ENCODE data around the gene IGLL1. TPM values are rescaled to one million over a fixed set of nuclear protein-coding genes. Genes with fewer than 3 reads are reported as not detected.

Gene IGLL1
- total and polyA plus RNA-seq, 8 donors = 0.26 TPM; not detected in 7

- no peaks in the 10 kb centered on the region for H3K27me3 ChIP-seq
- H3K4me1 ChIP-seq = no peaks in the 10 kb centered on the region
- ATAC-seq = no peak
- no peak for FAIRE-seq
- H3K27ac ChIP-seq = no peak overlapping the region
- H3K36me3 ChIP-seq = no peaks in the 10 kb centered on the region
- no peak for TF ChIP-seq CTCF (IDR thresholded peaks at IDR 0.05)
- no peaks in the 10 kb centered on the region for H3K9me3 ChIP-seq
- no peak overlapping the region for H3K4me3 ChIP-seq
- intact Hi-C loops (cut with DNase I) = loop anchor here in 1 of 3 donors (10.0 kb wide), 2 partner anchors 65 to 125 kb away; no protein-coding TSS in a partner anchor
- peak in 2 of 6 donors; percentile 34 to 39 for DNase-seq
- WGBS, 2 donors = 66 to 70% methylated on average over 12 of the region's 12 CpGs
Measured at GRCh38 chr22:23529166-23530103, 50.7 kb downstream of the IGLL1 start.

- no peak overlapping the region for H3K4me3 ChIP-seq
Measured at GRCh38 chr22:23527971-23528740, 51.9 kb downstream of the IGLL1 start.

GRCh38 chr22:23526596-23527316 lies 53.3 kb downstream of the IGLL1 start:
- peak overlapping the region in 2 of 4 donors; percentile 28 to 33 for H3K27ac ChIP-seq
- ATAC-seq = no peak

More at GRCh38 chr22:23527971-23528740, 51.9 kb downstream of the IGLL1 start:
- Histone ChIP-seq H3K27me3 (no peaks in the 10 kb centered on the region), H3K36me3 (no peaks in the 10 kb centered on the region), H3K27ac (no peak overlapping the region), H3K9me3 (no peaks in the 10 kb centered on the region), H3K4me1 (no peaks in the 10 kb centered on the region)
- WGBS, 2 donors = 73 to 85% methylated on average over 19 of the region's 19 CpGs
- DNase-seq (peak in 2 of 6 donors; percentile 9 to 27), ATAC-seq (no peak), FAIRE-seq (no peak)
- intact Hi-C loops (cut with DNase I) = no loop called here
- no peak for TF ChIP-seq CTCF (IDR thresholded peaks at IDR 0.05)

GRCh38 chr22:23525510-23525909 lies 54.6 kb downstream of the IGLL1 start:
- no peak for ATAC-seq
- DNase-seq = peak in 1 of 6 donors; percentile 32
- no peak for TF ChIP-seq CTCF (IDR thresholded peaks at IDR 0.05)
- Histone ChIP-seq H3K4me1 (no peaks in the 10 kb centered on the region), H3K4me3 (no peak overlapping the region), H3K27ac (no peak overlapping the region), H3K9me3 (no peaks in the 10 kb centered on the region), H3K36me3 (no peaks in the 10 kb centered on the region), H3K27me3 (no peaks in the 10 kb centered on the region)
- intact Hi-C loops (cut with DNase I) = no loop called here
- FAIRE-seq = no peak
- WGBS, 2 donors = 75 to 85% methylated on average over 11 of the region's 11 CpGs

More at GRCh38 chr22:23526596-23527316, 53.3 kb downstream of the IGLL1 start:
- no peak for TF ChIP-seq CTCF (IDR thresholded peaks at IDR 0.05)
- no peaks in the 10 kb centered on the region for H3K4me1 ChIP-seq
- H3K36me3 ChIP-seq = no peaks in the 10 kb centered on the region
- FAIRE-seq = no peak
- WGBS, 2 donors = 74 to 79% methylated on average over 17 of the region's 17 CpGs
- no peaks in the 10 kb centered on the region for H3K9me3 ChIP-seq
- no peak overlapping the region for H3K4me3 ChIP-seq
- intact Hi-C loops (cut with DNase I) = no loop called here
- no peaks in the 10 kb centered on the region for H3K27me3 ChIP-seq
- DNase-seq = peak in 1 of 6 donors; percentile 51

Measured in pancreas (tissue), 10 donors.